ENCODE measurements around the gene RHBDL3. TPM values are rescaled to one million over a fixed set of nuclear protein-coding genes. Genes with fewer than 3 reads are reported as not detected.

Gene RHBDL3
- polyA plus RNA-seq, 1 donor (not counting 4 experiments of a cell fraction or from before 2014, with no cell fraction given), result not detected

GRCh38 chr17:32223703-32224102, 41.9 kb upstream of the RHBDL3 start:
- dilution Hi-C loops (cut with MboI; ENCODE audit: extremely low pct_ligation_motif_present, low sequenced_read_pairs), result no loop called here
- no peak overlapping the region for H3K4me3 ChIP-seq (ENCODE audit: control insufficient read depth in 2 of 3, extremely low read depth in 1 of 3, insufficient read depth in 2 of 3, low read depth in 1 of 3, low read length in 3 of 3)
- H3K79me2 ChIP-seq (ENCODE audit: control insufficient read depth, insufficient read depth, low read length), result no peaks in the 10 kb centered on the region
- H3K9me1 ChIP-seq (ENCODE audit: control insufficient read depth, extremely low read depth, insufficient read depth, low read length), result no peaks in the 10 kb centered on the region
- no peaks in the 10 kb centered on the region for H4K20me1 ChIP-seq (ENCODE audit: control insufficient read depth, extremely low read depth, insufficient read depth, low read length)
- H3K36me3 ChIP-seq (ENCODE audit: control insufficient read depth in 2 of 2, extremely low read depth in 1 of 2, insufficient read depth in 2 of 2, low read length in 2 of 2), result no peaks in the 10 kb centered on the region
- H3K4me2 ChIP-seq (ENCODE audit: control insufficient read depth, extremely low read depth, insufficient read depth, low read depth, low read length), result no peak overlapping the region
- H3K27ac ChIP-seq (ENCODE audit: control insufficient read depth, insufficient read depth, low read length), result no peak overlapping the region
- H2AFZ ChIP-seq (ENCODE audit: control insufficient read depth, low read length), result no peak overlapping the region
- no peak overlapping the region for H3K9ac ChIP-seq (ENCODE audit: control insufficient read depth, extremely low read depth, insufficient read depth, low read length)
- peaks cover 6% of the 10 kb centered on the region for H3K4me1 ChIP-seq (ENCODE audit: control insufficient read depth, extremely low read depth, insufficient read depth, low read length)
- FAIRE-seq, result no peak
- TF ChIP-seq CTCF (optimal IDR thresholded peaks at IDR 0.05 in 1 of 3, IDR thresholded peaks at IDR 0.05 in 1 of 3, conservative IDR thresholded peaks at IDR 0.05 in 1 of 3; ENCODE audit: extremely low read depth in 1 of 3, insufficient read depth in 2 of 3, low read length in 3 of 3) (no peak), EZH2 (IDR thresholded peaks at IDR 0.05; ENCODE audit: low read length) (no peak)
- no peak for DNase-seq (ENCODE audit: low read depth, low spot score)
- H3K27me3 ChIP-seq (ENCODE audit: control insufficient read depth, extremely low read depth, insufficient read depth, low read length), result no peaks in the 10 kb centered on the region
- H3K9me3 ChIP-seq (ENCODE audit: control insufficient read depth, low read depth, low read length), result no peaks in the 10 kb centered on the region

- Histone ChIP-seq H3K27ac (ENCODE audit: control insufficient read depth, insufficient read depth, low read length) (no peak overlapping the region), H3K4me2 (ENCODE audit: control insufficient read depth, extremely low read depth, insufficient read depth, low read depth, low read length) (no peak overlapping the region), H3K9me1 (ENCODE audit: control insufficient read depth, extremely low read depth, insufficient read depth, low read length) (no peaks in the 10 kb centered on the region), H3K79me2 (ENCODE audit: control insufficient read depth, insufficient read depth, low read length) (no peaks in the 10 kb centered on the region), H4K20me1 (ENCODE audit: control insufficient read depth, extremely low read depth, insufficient read depth, low read length) (no peaks in the 10 kb centered on the region), H3K36me3 (ENCODE audit: control insufficient read depth in 2 of 2, extremely low read depth in 1 of 2, insufficient read depth in 2 of 2, low read length in 2 of 2) (no peaks in the 10 kb centered on the region), H2AFZ (ENCODE audit: control insufficient read depth, low read length) (no peak overlapping the region), H3K9ac (ENCODE audit: control insufficient read depth, extremely low read depth, insufficient read depth, low read length) (no peak overlapping the region), H3K4me3 (ENCODE audit: control insufficient read depth in 2 of 3, extremely low read depth in 1 of 3, insufficient read depth in 2 of 3, low read depth in 1 of 3, low read length in 3 of 3) (no peak overlapping the region), H3K27me3 (ENCODE audit: control insufficient read depth, extremely low read depth, insufficient read depth, low read length) (no peaks in the 10 kb centered on the region), H3K9me3 (ENCODE audit: control insufficient read depth, low read depth, low read length) (no peaks in the 10 kb centered on the region), H3K4me1 (ENCODE audit: control insufficient read depth, extremely low read depth, insufficient read depth, low read length) (peaks cover 6% of the 10 kb centered on the region)
- dilution Hi-C loops (cut with MboI; ENCODE audit: extremely low pct_ligation_motif_present, low sequenced_read_pairs), result no loop called here
- TF ChIP-seq CTCF (optimal IDR thresholded peaks at IDR 0.05 in 1 of 3, IDR thresholded peaks at IDR 0.05 in 1 of 3, conservative IDR thresholded peaks at IDR 0.05 in 1 of 3; ENCODE audit: extremely low read depth in 1 of 3, insufficient read depth in 2 of 3, low read length in 3 of 3), result no peak
- TF ChIP-seq EZH2 (IDR thresholded peaks at IDR 0.05; ENCODE audit: low read length), result no peak
- FAIRE-seq (no peak), DNase-seq (ENCODE audit: low read depth, low spot score) (no peak)
These were observed 38.7 kb upstream of the RHBDL3 start for GRCh38 chr17:32226886-32227285.

All from keratinocyte (primary cell).